Diencephalon (tissue), 1 donor: Measurements from ENCODE around the gene INS. TPM values are rescaled to one million over a fixed set of nuclear protein-coding genes. Genes with fewer than 3 reads are reported as not detected.

Source experiments
- small RNA-seq: library from RNA; depleted of rRNA; stranded (forward); fragments of <200 nt; gene quantifications from one replicate; pipeline ENCODE3, GENCODE V24; 2014
- total RNA-seq: library from RNA; depleted of rRNA; stranded (reverse); fragments of >200 nt; gene quantifications from one replicate; pipeline ENCODE4 v1.2.3, GENCODE V29; 2014

Gene INS
- total RNA-seq: not detected

GRCh38 chr11:2160736-2161259 is at the start of gene INS:
TSS of gene INS (minus strand) at chr11:2161209. CDS start at chr11:2160971, 238 bp downstream.

DNA sequence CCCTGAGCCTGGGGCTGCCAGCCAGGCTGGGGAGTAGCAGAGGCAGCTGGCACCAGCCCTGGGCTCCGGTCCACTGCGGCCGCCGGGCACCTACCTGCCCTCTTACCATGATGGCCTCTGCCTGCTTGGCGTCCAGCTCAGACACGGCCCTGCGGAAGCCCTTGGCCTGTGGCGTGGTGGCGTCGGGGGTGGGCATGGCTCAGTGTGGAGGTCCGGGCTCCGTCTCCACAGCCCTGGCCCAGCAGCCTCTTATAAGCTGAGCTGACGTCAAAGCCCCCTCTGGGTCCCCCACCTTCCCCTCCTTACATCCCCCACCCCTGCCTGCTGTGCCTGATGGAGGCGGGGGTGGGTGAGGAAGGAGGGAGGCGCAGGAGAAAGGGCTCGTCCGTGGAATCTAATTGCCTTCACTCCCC is 10.6 kb upstream of the INS start, which contains the start of gene TH:
TH (minus strand) TSS at position 225 of the 413 bp plus-strand sequence; CDS start at position 196, 29 bp downstream.

GRCh38 chr11:2139123-2139521 is 21.9 kb downstream of the INS start, which contains the start of gene IGF2:
TSS of gene IGF2 (minus strand) at chr11:2139389. CDS start at chr11:2135523, 3,866 bp downstream.

Small RNA genes lying within 50 kb of the gene (small RNA-seq; reads per million reads assigned to genes)
- gene MIR4686: not detected
- gene MIR483: 0.39 reads per million, percentile 38 among the genes with 10 or more reads in this experiment

Other genes starting within 250 kb of the INS start
- gene TNNT3, start 241.5 kb downstream of the INS start, total RNA-seq: not detected
- gene MRPL23, start 213.9 kb downstream of the INS start, total RNA-seq: 30.0 TPM
- 9.5 TPM for gene H19, start 163.4 kb downstream of the INS start, total RNA-seq
- gene IGF2, start 21.8 kb downstream of the INS start, total RNA-seq: 15.7 TPM
- gene TH, start 10.6 kb upstream of the INS start, total RNA-seq: 8.5 TPM
- gene ASCL2, start 109.4 kb upstream of the INS start, total RNA-seq: 0.69 TPM
- 0.23 TPM for gene C11orf21, start 140.7 kb upstream of the INS start, total RNA-seq
- gene TSPAN32, start 140.8 kb upstream of the INS start, total RNA-seq: 0.69 TPM
- 156 TPM for gene CD81, start 216.1 kb upstream of the INS start, total RNA-seq
- gene TSSC4, start 239.5 kb upstream of the INS start, total RNA-seq: 24.2 TPM